BLaER1 treated with 17β-estradiol and CSF1 and Interleukin-3, amounts not matched to agents 10 nM and 100 nM (cell line): ENCODE data around the gene MSLN.

Experiments
- H3K27ac ChIP-seq, 11 experiments: shearing (Covaris generic); formaldehyde crosslinking; 2 replicates each; pipeline ENCODE4 v1.8.1; 2022
- H3K27me3 ChIP-seq, 11 experiments: shearing (Covaris generic); formaldehyde crosslinking; 2 replicates each; pipeline ENCODE4 v1.8.1; 2022
- H3K36me3 ChIP-seq, 11 experiments: shearing (Covaris generic); formaldehyde crosslinking; 2 replicates each; pipeline ENCODE4 v1.8.1; 2022
- H3K4me1 ChIP-seq, 10 experiments: shearing (Covaris generic); formaldehyde crosslinking; 2 replicates each; pipeline ENCODE4 v1.8.1; 2022
- H3K4me2 ChIP-seq, 11 experiments: shearing (Covaris generic); formaldehyde crosslinking; 2 replicates each; pipeline ENCODE4 v1.8.1; 2022
- H3K4me3 ChIP-seq, 10 experiments: shearing (Covaris generic); formaldehyde crosslinking; 2 replicates each; pipeline ENCODE4 v1.8.1; 2022
- H3K9ac ChIP-seq, 11 experiments: shearing (Covaris generic); formaldehyde crosslinking; 2 replicates each; pipeline ENCODE4 v1.8.1; 2022
- H3K9me3 ChIP-seq, 11 experiments: shearing (Covaris generic); formaldehyde crosslinking; replicated peaks in 1 of 11; 2 replicates each; pipeline ENCODE4 v1.8.1; 2022
- H4K20me1 ChIP-seq, 11 experiments: shearing (Covaris generic); formaldehyde crosslinking; 2 replicates each; pipeline ENCODE4 v1.8.1; 2022
- Cebpa-rat ChIP-seq, 11 experiments: shearing (Covaris generic); IDR thresholded peaks; 2 replicates each; pipeline ENCODE4 v1.8.1; 2022

The MSLN gene

GRCh38 chr16:818132-818531 is 57.6 kb downstream of the MSLN start:
- H3K27me3 ChIP-seq: peaks cover 5 to 52% (median 11%) of the 10 kb centered on the region in 11 experiments
- H3K9me3 ChIP-seq: peaks cover 0 to 24% (median 10%) of the 10 kb centered on the region in 11 experiments; a peak in 17 of 22 replicates
- no peak overlapping the region for H3K9ac ChIP-seq
- TF ChIP-seq Cebpa-rat (IDR thresholded peaks at IDR 0.05): no peak
- H3K36me3 ChIP-seq: no peaks in the 10 kb centered on the region
- peaks cover 0 to 90% (median 65%) of the 10 kb centered on the region in 10 experiments; a peak in 18 of 20 replicates for H3K4me1 ChIP-seq
- H3K27ac ChIP-seq: no peak overlapping the region
- no peak overlapping the region for H3K4me3 ChIP-seq
- peaks cover 0 to 9% (median 0%) of the 10 kb centered on the region in 11 experiments; a peak in 4 of 22 replicates for H4K20me1 ChIP-seq
- H3K4me2 ChIP-seq: no peak overlapping the region
